NCI-H69 (cell line): ENCODE results near the gene CTH.
A peak's percentile ranks its signal among the peaks of the same experiment; 100 is the strongest.
"Not testable (repeated sequence)": the region's sequence is repeated elsewhere in the genome, so short reads cannot be mapped to it uniquely, and the experiment has no call there.

Source experiments
- DNase-seq: peaks from one replicate; lab custom pipeline; 2025; lab: John Stamatoyannopoulos, UW

The CTH gene

GRCh38 chr1:70410604-70411359 is at the start of gene CTH:
TSS of gene CTH (plus strand) at chr1:70411268. CDS start at chr1:70411416, 148 bp downstream.
- DNase-seq = peak; percentile 96

GRCh38 chr1:70361727-70362398 is 49.2 kb upstream of the CTH start:
- DNase-seq = no peak

- no peak for DNase-seq
Measured at GRCh38 chr1:70364439-70364838, 46.6 kb upstream of the CTH start.

- DNase-seq = not testable (repeated sequence)
Measured at GRCh38 chr1:70366425-70366952, 44.6 kb upstream of the CTH start.

- DNase-seq = not testable (repeated sequence)
Measured at GRCh38 chr1:70366997-70367396, 44.1 kb upstream of the CTH start.

GRCh38 chr1:70367397-70367796 is 43.7 kb upstream of the CTH start:
- DNase-seq = not testable (repeated sequence)

- DNase-seq = not testable (repeated sequence)
Measured at GRCh38 chr1:70371586-70371985, 39.5 kb upstream of the CTH start.

- DNase-seq = no peak
Measured at GRCh38 chr1:70372426-70372825, 38.6 kb upstream of the CTH start.

- DNase-seq = not testable (repeated sequence)
Measured at GRCh38 chr1:70373580-70373979, 37.5 kb upstream of the CTH start.

- no peak for DNase-seq
Measured at GRCh38 chr1:70376196-70376595, 34.9 kb upstream of the CTH start.

GRCh38 chr1:70382682-70383081 is 28.4 kb upstream of the CTH start:
- DNase-seq = no peak

GRCh38 chr1:70383483-70383882 is 27.6 kb upstream of the CTH start:
- DNase-seq = no peak

- no peak for DNase-seq
Measured at GRCh38 chr1:70384542-70384941, 26.5 kb upstream of the CTH start.

GRCh38 chr1:70385477-70385876 is 25.6 kb upstream of the CTH start:
- no peak for DNase-seq

- DNase-seq = no peak
Measured at GRCh38 chr1:70386121-70386520, 24.9 kb upstream of the CTH start.

- no peak for DNase-seq
Measured at GRCh38 chr1:70387507-70387906, 23.6 kb upstream of the CTH start.

- DNase-seq = no peak
Measured at GRCh38 chr1:70392626-70393025, 18.4 kb upstream of the CTH start.

GRCh38 chr1:70396607-70397006 is 14.5 kb upstream of the CTH start:
- no peak for DNase-seq

GRCh38 chr1:70397013-70397412 is 14.1 kb upstream of the CTH start:
- DNase-seq = no peak

GRCh38 chr1:70400335-70400734 is 10.7 kb upstream of the CTH start:
- DNase-seq = no peak

- no peak for DNase-seq
Measured at GRCh38 chr1:70401974-70402373, 9.1 kb upstream of the CTH start.

GRCh38 chr1:70403759-70404158 is 7.3 kb upstream of the CTH start:
- DNase-seq = peak; percentile 49

GRCh38 chr1:70405780-70406416 is 5.2 kb upstream of the CTH start:
- peak; percentile 6 for DNase-seq
